ENCODE results near the gene STAT5B. TPM values are rescaled to one million over a fixed set of nuclear protein-coding genes. Genes with fewer than 3 reads are reported as not detected.

STAT5B gene
- total and polyA plus RNA-seq, 9 of the 15 experiments (the other 6 are each of a cell fraction or from before 2014, with no cell fraction given), result 20.8 to 176 (median 92.4) TPM

GRCh38 chr17:42317266-42317845 lies 41.2 kb upstream of the STAT5B start (continued):
- TF ChIP-seq ZNF224 (CRISPR knock-in tag; IDR thresholded peaks at IDR 0.05) (no peak), CHD4 (IDR thresholded peaks at IDR 0.05; ENCODE audit: insufficient read depth, insufficient replicate concordance, low read depth, low read length, poor library complexity, severe bottlenecking) (no peak), ZNF143 (CRISPR knock-in tag; IDR thresholded peaks at IDR 0.05) (no peak), ZBTB43 (CRISPR knock-in tag; IDR thresholded peaks at IDR 0.05) (no peak), BRD4 (IDR thresholded peaks at IDR 0.05) (no peak; the same call in 1 of the 2 replicates)
- TF ChIP-seq, protein P1, sequence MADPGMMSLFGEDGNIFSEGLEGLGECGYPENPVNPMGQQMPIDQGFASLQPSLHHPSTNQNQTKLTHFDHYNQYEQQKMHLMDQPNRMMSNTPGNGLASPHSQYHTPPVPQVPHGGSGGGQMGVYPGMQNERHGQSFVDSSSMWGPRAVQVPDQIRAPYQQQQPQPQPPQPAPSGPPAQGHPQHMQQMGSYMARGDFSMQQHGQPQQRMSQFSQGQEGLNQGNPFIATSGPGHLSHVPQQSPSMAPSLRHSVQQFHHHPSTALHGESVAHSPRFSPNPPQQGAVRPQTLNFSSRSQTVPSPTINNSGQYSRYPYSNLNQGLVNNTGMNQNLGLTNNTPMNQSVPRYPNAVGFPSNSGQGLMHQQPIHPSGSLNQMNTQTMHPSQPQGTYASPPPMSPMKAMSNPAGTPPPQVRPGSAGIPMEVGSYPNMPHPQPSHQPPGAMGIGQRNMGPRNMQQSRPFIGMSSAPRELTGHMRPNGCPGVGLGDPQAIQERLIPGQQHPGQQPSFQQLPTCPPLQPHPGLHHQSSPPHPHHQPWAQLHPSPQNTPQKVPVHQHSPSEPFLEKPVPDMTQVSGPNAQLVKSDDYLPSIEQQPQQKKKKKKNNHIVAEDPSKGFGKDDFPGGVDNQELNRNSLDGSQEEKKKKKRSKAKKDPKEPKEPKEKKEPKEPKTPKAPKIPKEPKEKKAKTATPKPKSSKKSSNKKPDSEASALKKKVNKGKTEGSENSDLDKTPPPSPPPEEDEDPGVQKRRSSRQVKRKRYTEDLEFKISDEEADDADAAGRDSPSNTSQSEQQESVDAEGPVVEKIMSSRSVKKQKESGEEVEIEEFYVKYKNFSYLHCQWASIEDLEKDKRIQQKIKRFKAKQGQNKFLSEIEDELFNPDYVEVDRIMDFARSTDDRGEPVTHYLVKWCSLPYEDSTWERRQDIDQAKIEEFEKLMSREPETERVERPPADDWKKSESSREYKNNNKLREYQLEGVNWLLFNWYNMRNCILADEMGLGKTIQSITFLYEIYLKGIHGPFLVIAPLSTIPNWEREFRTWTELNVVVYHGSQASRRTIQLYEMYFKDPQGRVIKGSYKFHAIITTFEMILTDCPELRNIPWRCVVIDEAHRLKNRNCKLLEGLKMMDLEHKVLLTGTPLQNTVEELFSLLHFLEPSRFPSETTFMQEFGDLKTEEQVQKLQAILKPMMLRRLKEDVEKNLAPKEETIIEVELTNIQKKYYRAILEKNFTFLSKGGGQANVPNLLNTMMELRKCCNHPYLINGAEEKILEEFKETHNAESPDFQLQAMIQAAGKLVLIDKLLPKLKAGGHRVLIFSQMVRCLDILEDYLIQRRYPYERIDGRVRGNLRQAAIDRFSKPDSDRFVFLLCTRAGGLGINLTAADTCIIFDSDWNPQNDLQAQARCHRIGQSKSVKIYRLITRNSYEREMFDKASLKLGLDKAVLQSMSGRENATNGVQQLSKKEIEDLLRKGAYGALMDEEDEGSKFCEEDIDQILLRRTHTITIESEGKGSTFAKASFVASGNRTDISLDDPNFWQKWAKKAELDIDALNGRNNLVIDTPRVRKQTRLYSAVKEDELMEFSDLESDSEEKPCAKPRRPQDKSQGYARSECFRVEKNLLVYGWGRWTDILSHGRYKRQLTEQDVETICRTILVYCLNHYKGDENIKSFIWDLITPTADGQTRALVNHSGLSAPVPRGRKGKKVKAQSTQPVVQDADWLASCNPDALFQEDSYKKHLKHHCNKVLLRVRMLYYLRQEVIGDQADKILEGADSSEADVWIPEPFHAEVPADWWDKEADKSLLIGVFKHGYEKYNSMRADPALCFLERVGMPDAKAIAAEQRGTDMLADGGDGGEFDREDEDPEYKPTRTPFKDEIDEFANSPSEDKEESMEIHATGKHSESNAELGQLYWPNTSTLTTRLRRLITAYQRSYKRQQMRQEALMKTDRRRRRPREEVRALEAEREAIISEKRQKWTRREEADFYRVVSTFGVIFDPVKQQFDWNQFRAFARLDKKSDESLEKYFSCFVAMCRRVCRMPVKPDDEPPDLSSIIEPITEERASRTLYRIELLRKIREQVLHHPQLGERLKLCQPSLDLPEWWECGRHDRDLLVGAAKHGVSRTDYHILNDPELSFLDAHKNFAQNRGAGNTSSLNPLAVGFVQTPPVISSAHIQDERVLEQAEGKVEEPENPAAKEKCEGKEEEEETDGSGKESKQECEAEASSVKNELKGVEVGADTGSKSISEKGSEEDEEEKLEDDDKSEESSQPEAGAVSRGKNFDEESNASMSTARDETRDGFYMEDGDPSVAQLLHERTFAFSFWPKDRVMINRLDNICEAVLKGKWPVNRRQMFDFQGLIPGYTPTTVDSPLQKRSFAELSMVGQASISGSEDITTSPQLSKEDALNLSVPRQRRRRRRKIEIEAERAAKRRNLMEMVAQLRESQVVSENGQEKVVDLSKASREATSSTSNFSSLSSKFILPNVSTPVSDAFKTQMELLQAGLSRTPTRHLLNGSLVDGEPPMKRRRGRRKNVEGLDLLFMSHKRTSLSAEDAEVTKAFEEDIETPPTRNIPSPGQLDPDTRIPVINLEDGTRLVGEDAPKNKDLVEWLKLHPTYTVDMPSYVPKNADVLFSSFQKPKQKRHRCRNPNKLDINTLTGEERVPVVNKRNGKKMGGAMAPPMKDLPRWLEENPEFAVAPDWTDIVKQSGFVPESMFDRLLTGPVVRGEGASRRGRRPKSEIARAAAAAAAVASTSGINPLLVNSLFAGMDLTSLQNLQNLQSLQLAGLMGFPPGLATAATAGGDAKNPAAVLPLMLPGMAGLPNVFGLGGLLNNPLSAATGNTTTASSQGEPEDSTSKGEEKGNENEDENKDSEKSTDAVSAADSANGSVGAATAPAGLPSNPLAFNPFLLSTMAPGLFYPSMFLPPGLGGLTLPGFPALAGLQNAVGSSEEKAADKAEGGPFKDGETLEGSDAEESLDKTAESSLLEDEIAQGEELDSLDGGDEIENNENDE (IDR thresholded peaks at IDR 0.05; ENCODE audit: low read depth, low read length), result no peak

Data from K562 (cell line).